Ovary (tissue), 9 donors: ENCODE data around the gene ATF7. TPM values are rescaled to one million over a fixed set of nuclear protein-coding genes. Genes with fewer than 3 reads are reported as not detected.

ENCODE experiments used
- DNase-seq, 5 donors: peaks; one replicate each; pipeline ENCODE4 v3.0.0-alpha.2; 2019 to 2020
- H3K27ac ChIP-seq, 2 donors: fragments of 200-600 bp; one replicate each; pipeline versions ENCODE4 v1.5.1 to v1.8.0; 2019 to 2022
- H3K27me3 ChIP-seq: fragments of 200-600 bp; one replicate; pipeline ENCODE4 v1.8.0; 2022
- H3K36me3 ChIP-seq: fragments of 200-600 bp; sonication (generic); one replicate; pipeline ENCODE4 v1.5.1; 2019
- H3K4me1 ChIP-seq: one replicate; pipeline ENCODE4 v1.8.1; 2013; ENCODE audit warnings: mild to moderate bottlenecking, moderate library complexity; ENCODE audit not compliant: insufficient read depth
- H3K4me3 ChIP-seq: fragments of 200-600 bp; sonication (generic); one replicate; pipeline ENCODE4 v1.5.1; 2017
- H3K9me3 ChIP-seq, 2 donors: fragments of 200-600 bp in 1 of 2; sonication (generic) in 1 of 2; one replicate each; pipeline versions ENCODE4 v1.5.1 to v1.8.1; 2013 to 2019; ENCODE audit warnings: mild to moderate bottlenecking in 1 of 2, moderate library complexity in 1 of 2
- EP300 ChIP-seq: sonication (generic); formaldehyde crosslinking; IDR thresholded peaks from one replicate; pipeline ENCODE4 v1.6.1; 2017; ENCODE audit warnings: antibody characterized with exemption
- POLR2A ChIP-seq: fragments of 450-650 bp; IDR thresholded peaks from one replicate; pipeline ENCODE4 v1.6.1; 2017; ENCODE audit warnings: antibody characterized with exemption, mild to moderate bottlenecking, moderate library complexity
- WGBS, 3 donors: extraction: QIAGEN DNeasy Blood & Tissue Kit in 1 of 3; methylation state at CpG; one replicate each; pipeline versions ENCODE4 v1.1.5 to v1.1.7; 2013 to 2017; 5-methylcytosine and 5-hydroxymethylcytosine counted together
- intact Hi-C, 4 donors: fragments of 100-400 bp; cut with DNase I; formaldehyde crosslinking; loops; one replicate each; pipeline versions ENCODE4 v1.11.0 to v1.15.1; 2022 to 2023
- polyA plus RNA-seq, 2 donors: library from polyadenylated mRNA; stranded (reverse); fragments of 200-250 nt in 1 of 2; fragments of 350-450 nt in 1 of 2; fragmentation: Illumina TruSeq in 1 of 2; extraction: RNeasy Lipid Tissue Mini Kit (QIAGEN cat#74804) in 1 of 2; gene quantifications; one replicate each; pipeline ENCODE4 v1.2.3, GENCODE V29; 2013 to 2014
- total RNA-seq, 7 donors: library from RNA; depleted of rRNA in 2 of 7; stranded (reverse); fragments of >200 nt in 2 of 7; fragmentation: NEBNext Ultra II Directional in 3 of 7; extraction: Animal tissue kit (Norgen Biotek cat#: 25700) in 3 of 7; gene quantifications; one replicate each; pipeline versions ENCODE4 v1.1.0 to v1.2.4, GENCODE V29; 2016 to 2023
- TF ChIP-seq, protein P1 (sequence below), 3 donors: fragments of 450-650 bp in 2 of 3; fragments of 200-600 bp in 1 of 3; IDR thresholded peaks; one replicate each; pipeline versions ENCODE4 v1.5.1 to v1.8.0; 2016 to 2022; ENCODE audit warnings: antibody characterized with exemption in 3 of 3, mild to moderate bottlenecking in 1 of 3
- donor health status: DM: no; HTN: no; CAD: no; lungs with moderate emphysema.
- donor health status: DM: no; HTN: no; CAD: no.
- donor health status: Bipolar disorder and iron deficiency.
- donor health status: DM: yes; HTN: yes; CAD: no.
- donor health status: DM: no; HTN: no; CAD: no.
- donor health status: DM: yes; HTN: yes; CAD: no.

The ATF7 gene
- total and polyA plus RNA-seq, 9 donors = 19.8 to 68.5 (median 41.3) TPM

DNA sequence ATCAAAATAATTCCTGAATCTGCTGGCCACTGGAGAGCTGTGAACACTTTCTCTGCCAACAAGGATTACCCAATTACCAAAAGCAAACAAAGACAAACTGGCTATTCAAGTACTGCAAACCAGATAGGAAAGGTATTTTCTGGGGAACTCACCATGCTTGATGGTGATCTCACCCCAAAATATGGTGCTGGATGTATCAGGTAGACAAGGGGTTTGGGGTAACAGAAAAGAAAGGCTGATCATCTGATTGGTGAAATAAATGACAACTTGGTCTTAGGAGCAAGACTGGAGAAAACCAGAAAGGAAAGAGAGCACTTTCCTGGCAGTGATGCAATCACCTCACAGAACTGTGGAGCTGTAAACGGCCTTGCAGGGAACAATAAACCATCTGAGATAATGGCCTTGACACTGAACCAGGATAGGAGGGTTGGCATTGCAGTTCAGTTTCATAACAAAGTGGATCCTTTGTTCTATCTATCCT, 87.9 kb downstream of the ATF7 start:
- Histone ChIP-seq H3K27me3 (no peaks in the 10 kb centered on the region), H3K4me3 (no peak overlapping the region), H3K4me1 (peaks cover 6% of the 10 kb centered on the region), H3K36me3 (no peaks in the 10 kb centered on the region), H3K9me3 (no peaks in the 10 kb centered on the region), H3K27ac (peak overlapping the region in 1 of 2 donors; percentile 72)
- intact Hi-C loops = loop anchor here in 1 of 4 donors (2.0 kb wide), 1 partner anchor 137 kb away; no protein-coding TSS in a partner anchor
- no peak for TF ChIP-seq EP300
- no peak for TF ChIP-seq POLR2A
- TF ChIP-seq, protein P1, sequence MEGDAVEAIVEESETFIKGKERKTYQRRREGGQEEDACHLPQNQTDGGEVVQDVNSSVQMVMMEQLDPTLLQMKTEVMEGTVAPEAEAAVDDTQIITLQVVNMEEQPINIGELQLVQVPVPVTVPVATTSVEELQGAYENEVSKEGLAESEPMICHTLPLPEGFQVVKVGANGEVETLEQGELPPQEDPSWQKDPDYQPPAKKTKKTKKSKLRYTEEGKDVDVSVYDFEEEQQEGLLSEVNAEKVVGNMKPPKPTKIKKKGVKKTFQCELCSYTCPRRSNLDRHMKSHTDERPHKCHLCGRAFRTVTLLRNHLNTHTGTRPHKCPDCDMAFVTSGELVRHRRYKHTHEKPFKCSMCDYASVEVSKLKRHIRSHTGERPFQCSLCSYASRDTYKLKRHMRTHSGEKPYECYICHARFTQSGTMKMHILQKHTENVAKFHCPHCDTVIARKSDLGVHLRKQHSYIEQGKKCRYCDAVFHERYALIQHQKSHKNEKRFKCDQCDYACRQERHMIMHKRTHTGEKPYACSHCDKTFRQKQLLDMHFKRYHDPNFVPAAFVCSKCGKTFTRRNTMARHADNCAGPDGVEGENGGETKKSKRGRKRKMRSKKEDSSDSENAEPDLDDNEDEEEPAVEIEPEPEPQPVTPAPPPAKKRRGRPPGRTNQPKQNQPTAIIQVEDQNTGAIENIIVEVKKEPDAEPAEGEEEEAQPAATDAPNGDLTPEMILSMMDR (IDR thresholded peaks at IDR 0.05) = no peak
- DNase-seq = peak in 2 of 5 donors; percentile 51 to 63
- 0 to 15% (median 9%) methylated on average over 1 of the region's 1 CpG for WGBS, 3 donors

DNA sequence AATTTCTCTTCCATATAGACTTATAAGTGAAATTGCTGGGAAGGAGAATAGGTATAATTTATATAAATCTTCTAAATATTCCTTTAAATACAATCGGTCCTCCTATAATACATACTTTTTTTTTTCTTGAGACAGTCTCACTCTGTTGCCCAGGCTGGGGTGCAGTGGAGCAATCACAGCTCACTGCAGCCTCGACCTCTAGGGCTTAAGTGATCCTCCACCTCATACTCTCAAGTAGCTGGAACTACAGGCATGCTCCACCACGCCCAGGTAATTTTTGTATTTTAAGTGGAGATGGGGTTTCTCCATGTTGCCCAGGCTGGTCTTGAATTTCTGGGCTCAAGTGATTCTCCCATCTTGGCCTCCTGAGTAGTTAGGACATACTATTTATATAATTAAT, 89.2 kb downstream of the ATF7 start:
- H3K36me3 ChIP-seq = no peaks in the 10 kb centered on the region
- no peak for DNase-seq

DNA sequence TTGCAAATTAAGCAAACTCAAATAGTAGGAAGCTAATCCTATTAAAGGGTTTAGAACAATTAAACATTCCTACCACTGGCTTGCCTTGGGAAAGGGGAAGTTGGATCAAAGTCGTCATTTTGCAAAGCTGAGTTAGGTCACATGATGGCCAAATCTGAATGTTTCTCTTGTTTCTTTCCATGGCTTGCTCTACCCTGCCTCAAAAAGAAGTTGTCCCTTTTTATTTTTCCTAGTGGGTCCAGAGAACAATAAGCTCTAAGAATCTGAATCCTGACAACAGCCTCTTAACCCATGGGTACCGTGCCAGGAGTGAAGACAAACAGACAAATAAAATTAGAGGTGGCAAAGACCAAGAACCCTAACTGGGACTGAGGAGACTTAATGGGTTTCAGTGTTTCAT, 92.7 kb downstream of the ATF7 start:
- no peaks in the 10 kb centered on the region for H3K9me3 ChIP-seq
- TF ChIP-seq, protein P1 (IDR thresholded peaks at IDR 0.05) = no peak
- no peak for TF ChIP-seq EP300
- TF ChIP-seq POLR2A = no peak
- no peaks in the 10 kb centered on the region for H3K36me3 ChIP-seq
- H3K27me3 ChIP-seq = no peaks in the 10 kb centered on the region
- intact Hi-C loops = no loop called here
- no peak overlapping the region for H3K4me3 ChIP-seq
- no peak overlapping the region for H3K27ac ChIP-seq
- 77 to 81% (median 78%) methylated on average over 2 of the region's 2 CpGs for WGBS, 3 donors
- H3K4me1 ChIP-seq = peaks cover 2% of the 10 kb centered on the region
- no peak for DNase-seq

More for the DNA sequence above, 89.2 kb downstream of the ATF7 start:
- intact Hi-C loops = no loop called here
- H3K4me1 ChIP-seq = peaks cover 6% of the 10 kb centered on the region
- no peak overlapping the region for H3K4me3 ChIP-seq
- no peaks in the 10 kb centered on the region for H3K9me3 ChIP-seq
- no peak for TF ChIP-seq POLR2A
- TF ChIP-seq, protein P1 (IDR thresholded peaks at IDR 0.05) = no peak
- no peak for TF ChIP-seq EP300
- 84 to 94% (median 93%) methylated on average over 3 of the region's 3 CpGs for WGBS, 3 donors
- H3K27ac ChIP-seq = no peak overlapping the region
- H3K27me3 ChIP-seq = no peaks in the 10 kb centered on the region

DNA sequence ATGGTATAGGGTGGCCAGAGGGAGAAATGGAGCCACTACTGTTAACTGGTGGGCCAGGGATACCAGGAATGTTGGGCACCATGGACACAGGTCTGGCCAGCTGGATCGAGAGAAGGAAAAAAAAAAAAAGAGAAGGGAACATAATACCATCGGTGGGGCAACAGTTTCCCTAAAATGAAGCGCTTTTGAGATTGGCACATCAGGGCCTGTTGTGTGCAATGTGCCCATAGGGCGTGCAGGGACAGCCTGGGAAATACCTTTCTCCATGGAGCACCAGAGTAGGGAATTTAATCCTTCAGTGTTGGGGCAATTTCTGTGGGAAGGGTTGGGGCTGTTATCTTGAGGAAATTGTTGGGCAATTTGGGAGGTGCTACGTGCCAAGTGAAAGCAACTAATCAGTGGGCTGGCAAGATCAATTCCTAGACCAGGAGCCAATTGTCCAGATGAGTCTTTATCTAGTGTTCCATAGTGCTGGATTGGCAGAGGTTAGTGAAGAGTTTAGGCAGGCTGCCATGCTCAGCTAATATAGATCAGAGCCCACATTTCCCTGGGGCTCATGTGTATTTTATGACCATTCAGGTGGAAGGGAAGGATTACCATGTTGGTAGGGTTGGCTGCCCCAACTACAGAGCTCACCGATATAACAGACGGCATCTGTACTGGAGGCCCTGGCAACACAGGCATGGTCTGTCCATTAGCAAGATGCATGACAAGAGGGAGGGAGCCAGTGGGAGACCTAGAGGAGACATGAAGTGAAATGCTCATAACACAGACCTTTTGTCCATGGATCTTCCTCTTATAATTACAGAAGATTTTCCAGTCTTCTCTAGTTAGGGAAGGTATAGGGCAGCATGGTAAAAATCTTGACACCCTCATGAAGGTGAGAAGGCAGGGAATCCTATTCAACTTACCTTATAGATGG, 93.4 kb downstream of the ATF7 start:
- no peak for DNase-seq
- Histone ChIP-seq H3K27me3 (no peaks in the 10 kb centered on the region), H3K27ac (no peak overlapping the region), H3K4me3 (no peak overlapping the region), H3K4me1 (peaks cover 2% of the 10 kb centered on the region), H3K9me3 (no peaks in the 10 kb centered on the region), H3K36me3 (no peaks in the 10 kb centered on the region)
- TF ChIP-seq, protein P1 (IDR thresholded peaks at IDR 0.05) = no peak
- TF ChIP-seq EP300 (no peak), POLR2A (no peak)
- intact Hi-C loops = no loop called here
- 92 to 96% (median 93%) methylated on average over 7 of the region's 7 CpGs for WGBS, 3 donors
